Activated CD8-positive, alpha-beta memory T cell treated with anti-CD3 and anti-CD28 coated beads for 48 hours (primary cell): ENCODE data around the gene DSG1.
"Not testable (repeated sequence)": the region's sequence is repeated elsewhere in the genome, so short reads cannot be mapped to it uniquely, and the experiment has no call there.

Experiments used
- DNase-seq, 3 experiments: peaks; one replicate each; pipeline ENCODE4 v3.0.0-alpha.2; 2020; ENCODE audit warnings: low read depth in 2 of 3, low spot score in 2 of 3

Gene DSG1

GRCh38 chr18:31317860-31318259, at the start of gene DSG1:
TSS of gene DSG1 (plus strand) at chr18:31318160. CDS start at chr18:31318301, 141 bp downstream.
- no peak for DNase-seq

GRCh38 chr18:31268985-31269406, 49.0 kb upstream of the DSG1 start:
- no peak for DNase-seq

GRCh38 chr18:31269566-31269965, 48.4 kb upstream of the DSG1 start:
- DNase-seq, result no peak

- no peak for DNase-seq
Measured at GRCh38 chr18:31270578-31270977, 47.4 kb upstream of the DSG1 start.

GRCh38 chr18:31273812-31274527, 44.0 kb upstream of the DSG1 start:
- no peak for DNase-seq

- no peak for DNase-seq
Measured at GRCh38 chr18:31274931-31275330, 43.0 kb upstream of the DSG1 start.

- no peak for DNase-seq
Measured at GRCh38 chr18:31275722-31276463, 42.1 kb upstream of the DSG1 start.

GRCh38 chr18:31278609-31279071, 39.3 kb upstream of the DSG1 start:
- DNase-seq, result no peak

- DNase-seq, result no peak
Measured at GRCh38 chr18:31280502-31280901, 37.5 kb upstream of the DSG1 start.

GRCh38 chr18:31281437-31281836, 36.5 kb upstream of the DSG1 start:
- no peak for DNase-seq

GRCh38 chr18:31289446-31289845, 28.5 kb upstream of the DSG1 start:
- DNase-seq, result not testable (repeated sequence)

- no peak for DNase-seq
Measured at GRCh38 chr18:31291688-31292087, 26.3 kb upstream of the DSG1 start.

- DNase-seq, result no peak
Measured at GRCh38 chr18:31294199-31294747, 23.7 kb upstream of the DSG1 start.

GRCh38 chr18:31297248-31297647, 20.7 kb upstream of the DSG1 start:
- no peak for DNase-seq

GRCh38 chr18:31301201-31301655, 16.7 kb upstream of the DSG1 start:
- DNase-seq, result no peak

- DNase-seq, result no peak
Measured at GRCh38 chr18:31302991-31303390, 15.0 kb upstream of the DSG1 start.

- no peak for DNase-seq
Measured at GRCh38 chr18:31303771-31304170, 14.2 kb upstream of the DSG1 start.

- no peak for DNase-seq
Measured at GRCh38 chr18:31309115-31309514, 8.8 kb upstream of the DSG1 start.

- DNase-seq, result no peak
Measured at GRCh38 chr18:31316974-31317373, 986 bp upstream of the DSG1 start.

GRCh38 chr18:31321719-31322118, 3.8 kb downstream of the DSG1 start:
- DNase-seq, result no peak

GRCh38 chr18:31325051-31325450, 7.1 kb downstream of the DSG1 start:
- DNase-seq, result no peak

- DNase-seq, result no peak
Measured at GRCh38 chr18:31329787-31330438, 12.0 kb downstream of the DSG1 start.
